Prostate gland (tissue), 2 donors: ENCODE data around the gene NCOA1. TPM values are rescaled to one million over a fixed set of nuclear protein-coding genes. Genes with fewer than 3 reads are reported as not detected.

Experiments used
- DNase-seq: peaks from one replicate; pipeline ENCODE4 v3.0.0-alpha.2; 2019; ENCODE audit warnings: low spot score
- H3K27ac ChIP-seq, 2 donors: fragments of 200-600 bp; sonication (generic); 2 replicates each; pipeline ENCODE4 v1.5.1; 2017 to 2019
- H3K27me3 ChIP-seq: fragments of 200-600 bp; sonication (generic); replicated peaks from 2 replicates; pipeline ENCODE4 v1.5.1; 2019; ENCODE audit not compliant: insufficient read depth
- H3K36me3 ChIP-seq, 2 donors: fragments of 200-600 bp; sonication (generic); 1 replicate in 1 of 2; 2 replicates in 1 of 2; pipeline versions ENCODE4 v1.5.1 to v1.8.1; 2017 to 2019
- H3K4me1 ChIP-seq: fragments of 200-600 bp; sonication (generic); replicated peaks from 2 replicates; pipeline ENCODE4 v1.5.1; 2019
- H3K4me3 ChIP-seq, 2 donors: fragments of 200-600 bp; sonication (generic); 2 replicates each; pipeline ENCODE4 v1.5.1; 2017 to 2019
- H3K9me3 ChIP-seq: fragments of 200-600 bp; sonication (generic); 2 replicates; pipeline ENCODE4 v1.5.1; 2017
- CTCF ChIP-seq, 4 experiments: fragments of 200-600 bp in 2 of 4; fragments of 450-650 bp in 2 of 4; sonication (generic) in 2 of 4; IDR thresholded peaks; 1 replicate in 3 of 4; 2 replicates in 1 of 4; pipeline ENCODE4 v1.5.1; 2016 to 2019; ENCODE audit warnings: antibody characterized with exemption in 4 of 4, mild to moderate bottlenecking in 2 of 4, moderate library complexity in 2 of 4
- POLR2A ChIP-seq: fragments of 450-650 bp; IDR thresholded peaks from one replicate; pipeline ENCODE4 v1.6.1; 2016; ENCODE audit warnings: antibody characterized with exemption, mild to moderate bottlenecking
- POLR2AphosphoS5 ChIP-seq: sonication (generic); formaldehyde crosslinking; IDR thresholded peaks from one replicate; pipeline ENCODE4 v1.6.1; 2017; ENCODE audit warnings: antibody characterized with exemption
- WGBS: methylation state at CpG from one replicate; pipeline ENCODE4 v1.1.5; 2018; 5-methylcytosine and 5-hydroxymethylcytosine counted together
- intact Hi-C: fragments of 100-400 bp; cut with DNase I; formaldehyde crosslinking; loops from one replicate; pipeline ENCODE4 v1.14.2; 2022
- total RNA-seq, 2 donors: library from RNA; depleted of rRNA; stranded (reverse); fragments of >200 nt; gene quantifications; one replicate each; pipeline ENCODE4 v1.1.0, GENCODE V29; 2016

Gene NCOA1
- total RNA-seq, 2 donors from 2014 or later: 24.9 to 72.4 TPM

GRCh38 chr2:24785671-24786321 is 294.7 kb downstream of the NCOA1 start:
- no peaks in the 10 kb centered on the region for H3K4me1 ChIP-seq
- 91% methylated on average over 6 of the region's 6 CpGs for WGBS
- no peaks in the 10 kb centered on the region for H3K36me3 ChIP-seq
- H3K27ac ChIP-seq: no peak overlapping the region
- no peaks in the 10 kb centered on the region for H3K27me3 ChIP-seq
- no peak overlapping the region for H3K4me3 ChIP-seq
- DNase-seq: no peak
- no peaks in the 10 kb centered on the region for H3K9me3 ChIP-seq
- TF ChIP-seq CTCF (IDR thresholded peaks at IDR 0.05): no peak
- intact Hi-C loops: no loop called here

GRCh38 chr2:24787532-24787931 is 296.5 kb downstream of the NCOA1 start:
- Histone ChIP-seq H3K27ac (no peak overlapping the region), H3K4me3 (no peak overlapping the region), H3K27me3 (no peaks in the 10 kb centered on the region), H3K4me1 (no peaks in the 10 kb centered on the region), H3K9me3 (no peaks in the 10 kb centered on the region), H3K36me3 (no peaks in the 10 kb centered on the region)
- 89% methylated on average over 2 of the region's 2 CpGs for WGBS
- no peak for TF ChIP-seq CTCF (IDR thresholded peaks at IDR 0.05)
- no peak for TF ChIP-seq POLR2AphosphoS5
- no peak for TF ChIP-seq POLR2A
- intact Hi-C loops: no loop called here
- no peak for DNase-seq

DNA sequence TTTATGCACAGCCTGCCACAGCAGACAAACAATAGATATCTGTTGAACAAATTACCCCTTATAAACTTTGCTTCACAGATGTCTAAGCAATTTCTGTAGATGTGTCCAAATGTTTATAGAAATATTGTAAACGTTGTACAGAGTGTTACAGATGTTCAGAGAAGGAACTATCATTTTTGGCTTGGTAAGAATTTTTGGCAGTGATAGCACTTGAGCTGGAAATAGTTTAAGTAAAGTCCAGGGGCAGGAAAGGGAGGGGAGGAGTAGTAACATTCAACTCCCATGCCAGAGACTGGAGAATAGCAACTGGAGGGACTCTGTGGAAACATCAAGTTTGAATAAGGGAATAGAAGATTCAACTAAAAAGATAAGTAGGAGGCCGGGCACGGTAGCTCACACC is 297.8 kb downstream of the NCOA1 start:
- 65% methylated on average over 3 of the region's 3 CpGs for WGBS
- no peak for DNase-seq
- no peaks in the 10 kb centered on the region for H3K4me1 ChIP-seq
- H3K9me3 ChIP-seq: no peaks in the 10 kb centered on the region
- H3K36me3 ChIP-seq: no peaks in the 10 kb centered on the region
- intact Hi-C loops: no loop called here
- no peak overlapping the region for H3K27ac ChIP-seq
- no peaks in the 10 kb centered on the region for H3K27me3 ChIP-seq
- TF ChIP-seq POLR2A: no peak
- TF ChIP-seq POLR2AphosphoS5: no peak
- TF ChIP-seq CTCF (IDR thresholded peaks at IDR 0.05): no peak
- H3K4me3 ChIP-seq: no peak overlapping the region

DNA sequence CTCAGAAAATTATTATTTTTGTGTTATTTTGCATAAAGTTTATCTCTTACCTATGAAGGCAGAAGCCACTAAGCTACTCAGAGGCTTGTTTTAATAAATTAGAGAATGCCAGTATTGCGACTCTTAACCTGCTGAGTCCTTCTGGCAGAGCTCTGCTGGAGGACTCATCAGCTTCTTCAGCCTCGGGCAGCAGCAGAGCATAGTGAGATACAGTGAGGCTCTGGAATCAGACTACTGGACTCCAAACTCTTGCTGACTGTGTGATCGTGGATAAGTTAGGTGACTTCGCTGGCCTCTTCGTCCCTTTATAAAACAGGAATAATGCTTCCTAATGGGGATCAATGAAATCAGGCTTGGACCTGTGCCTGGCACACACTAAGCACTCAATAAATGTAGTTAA is 300.4 kb downstream of the NCOA1 start:
- no peak for TF ChIP-seq CTCF (IDR thresholded peaks at IDR 0.05)
- no peak for TF ChIP-seq POLR2AphosphoS5
- TF ChIP-seq POLR2A: no peak
- 93% methylated on average over 5 of the region's 5 CpGs for WGBS
- H3K4me1 ChIP-seq: no peaks in the 10 kb centered on the region
- no peaks in the 10 kb centered on the region for H3K27me3 ChIP-seq
- intact Hi-C loops: loop anchor here (10.0 kb wide), 1 partner anchor 297 kb away; the partner anchor contains the start of gene NCOA1
- no peak overlapping the region for H3K27ac ChIP-seq
- DNase-seq: no peak
- H3K4me3 ChIP-seq: no peak overlapping the region
- H3K36me3 ChIP-seq: no peaks in the 10 kb centered on the region
- no peaks in the 10 kb centered on the region for H3K9me3 ChIP-seq

DNA sequence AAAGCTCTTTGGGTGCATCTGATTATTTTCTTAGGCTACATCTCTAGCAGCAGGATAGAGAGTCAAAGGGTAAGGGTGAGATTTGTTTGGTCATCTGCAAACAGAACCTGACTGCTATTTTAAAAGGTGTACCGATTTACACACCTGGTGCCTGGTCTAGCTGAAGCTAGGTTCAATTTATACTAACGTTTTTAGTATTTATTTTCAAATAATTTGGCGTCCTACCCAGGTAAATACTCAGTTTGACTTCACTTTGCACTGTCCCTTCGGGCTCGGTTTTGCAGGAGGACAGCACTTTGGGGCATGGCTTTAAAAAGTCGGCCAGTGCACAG is 301.5 kb downstream of the NCOA1 start:
- Histone ChIP-seq H3K27me3 (no peaks in the 10 kb centered on the region), H3K27ac (peak overlapping the region; percentile 96 to 99), H3K4me1 (no peaks in the 10 kb centered on the region), H3K36me3 (no peaks in the 10 kb centered on the region), H3K4me3 (peak overlapping the region; percentile 67 to 76), H3K9me3 (no peaks in the 10 kb centered on the region)
- WGBS: 2% methylated on average over 6 of the region's 6 CpGs
- DNase-seq: no peak
- intact Hi-C loops: loop anchor here (10.0 kb wide), 1 partner anchor 298 kb away; the partner anchor contains the start of gene NCOA1
- no peak for TF ChIP-seq CTCF (IDR thresholded peaks at IDR 0.05)
- no peak for TF ChIP-seq POLR2AphosphoS5
- no peak for TF ChIP-seq POLR2A
